ENCODE results near the gene WRNIP1. TPM values are rescaled to one million over a fixed set of nuclear protein-coding genes. Genes with fewer than 3 reads are reported as not detected.

WRNIP1 gene
- total and polyA plus RNA-seq, 2 of the 8 experiments (the other 6 are each of a cell fraction or from before 2014, with no cell fraction given): 38.2 to 39.2 TPM

DNA sequence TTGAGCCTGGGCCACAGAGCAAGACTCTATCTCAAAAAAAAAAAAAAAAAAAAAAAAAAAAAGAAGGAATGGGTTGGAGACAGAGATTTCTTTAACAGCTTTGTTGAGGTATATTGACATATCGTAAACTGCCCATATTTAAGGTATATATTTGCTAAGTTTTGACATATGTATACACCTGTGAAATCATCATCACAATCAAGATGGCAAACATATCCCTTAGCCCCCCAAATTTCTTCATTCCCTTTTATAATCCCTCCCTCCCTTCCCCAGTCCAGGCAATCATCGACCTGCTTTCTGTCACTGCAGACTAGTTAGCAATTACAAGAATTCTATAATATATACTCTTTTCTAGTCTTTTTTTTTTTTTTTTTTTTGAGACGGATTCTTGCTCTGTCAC is 47.5 kb downstream of the WRNIP1 start:
- POLR2A ChIA-PET (ENCODE audit: partially characterized antibody): no interaction called here
- Histone ChIP-seq H3K27ac (ENCODE audit: low read depth, low read length) (no peak overlapping the region), H2AK5ac (ENCODE audit: low read depth, low read length) (no peak overlapping the region), H3K4me1 (replicated peaks in 1 of 4; ENCODE audit: control insufficient read depth in 3 of 4, insufficient read depth in 4 of 4, low read length in 3 of 4) (no peaks in the 10 kb centered on the region), H3K9ac (replicated peaks in 1 of 4; ENCODE audit: extremely low read depth in 1 of 4, low read depth in 3 of 4, low read length in 3 of 4) (no peak overlapping the region), H3K23ac (ENCODE audit: insufficient read length) (no peak overlapping the region), H3K4ac (replicated peaks; ENCODE audit: insufficient read length, low read depth, low read length) (no peak overlapping the region), H3K14ac (ENCODE audit: insufficient read length) (no peak overlapping the region), H3K9me3 (ENCODE audit: insufficient read depth in 2 of 2, low read depth in 1 of 2, low read length in 1 of 2) (peaks cover 4 to 6% of the 10 kb centered on the region in 2 experiments; a peak in 2 of 4 replicates), H3K79me2 (ENCODE audit: control insufficient read depth in 1 of 2, insufficient read depth in 2 of 2, low read length in 2 of 2) (no peaks in the 10 kb centered on the region), H2AFZ (ENCODE audit: low read length) (no peak overlapping the region), H3K18ac (ENCODE audit: extremely low read depth, low read length) (no peak overlapping the region), H2BK5ac (ENCODE audit: low read depth, low read length) (no peak overlapping the region), H4K8ac (ENCODE audit: extremely low read depth, insufficient read depth, low read length) (no peak overlapping the region), H2BK120ac (replicated peaks; ENCODE audit: low read depth, low read length) (no peak overlapping the region), H4K20me1 (replicated peaks in 1 of 2; ENCODE audit: control insufficient read depth in 1 of 2, insufficient read depth in 2 of 2, low read length in 2 of 2) (no peaks in the 10 kb centered on the region), H3K36me3 (ENCODE audit: control insufficient read depth in 2 of 4, insufficient read depth in 4 of 4, low read length in 3 of 4) (no peaks in the 10 kb centered on the region), H3K23me2 (ENCODE audit: low read depth, low read length) (no peaks in the 10 kb centered on the region; the same call in 1 of the 2 replicates), H4K5ac (ENCODE audit: insufficient read length, low read depth, low read length) (no peak overlapping the region), H3K56ac (replicated peaks; ENCODE audit: insufficient read length, low read depth, low read length) (no peak overlapping the region), H2BK12ac (ENCODE audit: low read depth, low read length) (no peak overlapping the region), H4K91ac (replicated peaks; ENCODE audit: insufficient read length, low read length) (no peak overlapping the region), H2BK15ac (ENCODE audit: low read length) (no peak overlapping the region), H3K4me3 (ENCODE audit: extremely low read depth in 1 of 4, insufficient read depth in 2 of 4, low read depth in 3 of 4, low read length in 4 of 4) (no peak overlapping the region), H2BK20ac (ENCODE audit: low read length) (no peak overlapping the region), H3K79me1 (ENCODE audit: low read depth, low read length) (no peaks in the 10 kb centered on the region), H3K27me3 (replicated peaks in 1 of 4; ENCODE audit: control insufficient read depth in 3 of 4, extremely low read depth in 1 of 4, insufficient read depth in 3 of 4, low read length in 3 of 4) (no peaks in the 10 kb centered on the region), H3K4me2 (ENCODE audit: insufficient read depth in 1 of 2, low read depth in 2 of 2, low read length in 2 of 2) (no peak overlapping the region)
- DNase-seq (ENCODE audit: low read depth in 1 of 2, low spot score in 2 of 2) (no peak), FAIRE-seq (no peak)
- CTCF ChIA-PET (ENCODE audit: partially characterized antibody): interaction anchor here (1.1 to 1.2 kb wide), 2 partner anchors 22 to 140 kb away, joined by 3 to 4 read pairs; no protein-coding TSS in a partner anchor
- 96% methylated on average over 2 of the region's 3 CpGs; no CpG with 5 or more reads in 1 of the 2 experiments for WGBS, 2 experiments (ENCODE audit: extremely low coverage in 1 of 2, insufficient coverage in 1 of 2, insufficient read length in 1 of 2, insufficient replicate concordance in 2 of 2, low coverage in 1 of 2, low lambda C conversion rate in 2 of 2, missing lambda C conversion rate in 1 of 2)
- no peak for TF ChIP-seq SP2 (IDR thresholded peaks at IDR 0.05; ENCODE audit: low read length)
- TF ChIP-seq ASH2L (IDR thresholded peaks at IDR 0.05; ENCODE audit: low read length): no peak
- TF ChIP-seq GTF2F1 (IDR thresholded peaks at IDR 0.05; ENCODE audit: borderline replicate concordance, low read depth, low read length): no peak
- no peak for TF ChIP-seq CBX5 (IDR thresholded peaks at IDR 0.05; ENCODE audit: low read depth, low read length)

Measured in H1 (cell line).